A172 (cell line): ENCODE measurements around the gene IGIP. TPM values are rescaled to one million over a fixed set of nuclear protein-coding genes. Genes with fewer than 3 reads are reported as not detected.
A peak's percentile ranks its signal among the peaks of the same experiment; 100 is the strongest.

Experiments used
- DNase-seq: peaks from one replicate; pipeline ENCODE4 v3.0.0-alpha.2; 2015; ENCODE audit warnings: low spot score
- total RNA-seq: library from RNA; depleted of rRNA; stranded (reverse); fragments of >200 nt; shearing (Covaris generic); gene quantifications from 2 replicates; pipeline ENCODE4 v1.2.3, GENCODE V29; 2014; rRNA removed

IGIP gene
- total RNA-seq, 1 experiment from 2014 or later, result 2.5 TPM

GRCh38 chr5:140162781-140163180 is 37.0 kb downstream of the IGIP start:
- DNase-seq, result no peak

- DNase-seq, result no peak
Observed at GRCh38 chr5:140165101-140165922, 39.6 kb downstream of the IGIP start.

- DNase-seq, result no peak
Observed at GRCh38 chr5:140165923-140166270, 40.2 kb downstream of the IGIP start.

GRCh38 chr5:140166911-140167310 is 41.2 kb downstream of the IGIP start:
- DNase-seq, result no peak

GRCh38 chr5:140168371-140168770 is 42.6 kb downstream of the IGIP start:
- DNase-seq, result no peak

GRCh38 chr5:140169410-140169809 is 43.7 kb downstream of the IGIP start:
- DNase-seq, result peak; percentile 39

- DNase-seq, result no peak
Observed at GRCh38 chr5:140172483-140172882, 46.7 kb downstream of the IGIP start.

- DNase-seq, result no peak
Observed at GRCh38 chr5:140174014-140174413, 48.3 kb downstream of the IGIP start.

GRCh38 chr5:140174465-140175366 is 49.0 kb downstream of the IGIP start, which contains the start of gene CYSTM1:
Gene CYSTM1, plus strand, starts transcription at chr5:140175188. Its CDS starts 19,278 bp downstream, at chr5:140194466.
- DNase-seq, result peak; percentile 83

- DNase-seq, result peak; percentile 57
Observed at GRCh38 chr5:140175367-140176030, 49.8 kb downstream of the IGIP start.

GRCh38 chr5:140176031-140176387 is 50.3 kb downstream of the IGIP start:
- no peak for DNase-seq

GRCh38 chr5:140178086-140178410 is 52.3 kb downstream of the IGIP start:
- DNase-seq, result no peak

- DNase-seq, result no peak
Observed at GRCh38 chr5:140178482-140179116, 52.9 kb downstream of the IGIP start.

Other genes starting within 250 kb of the IGIP start
- 2.5 and 3.5 TPM in 2 replicates for gene NRG2, start 82.6 kb upstream of the IGIP start, total RNA-seq
- 10.6 and 11.5 TPM in 2 replicates for gene PURA, start 11.8 kb upstream of the IGIP start, total RNA-seq
- gene CYSTM1, start 49.3 kb downstream of the IGIP start, total RNA-seq, result 48.4 and 54.9 TPM in 2 replicates
- 201 and 255 TPM in 2 replicates for gene PFDN1, start 177.2 kb downstream of the IGIP start, total RNA-seq
- gene HBEGF, start 220.7 kb downstream of the IGIP start, total RNA-seq, result 9.2 and 17.4 TPM in 2 replicates
- gene SLC4A9, start 234.3 kb downstream of the IGIP start, total RNA-seq, result not detected in 2 replicates